ENCODE results near the gene PROB1. TPM values are rescaled to one million over a fixed set of nuclear protein-coding genes. Genes with fewer than 3 reads are reported as not detected.

The PROB1 gene
- polyA plus RNA-seq, 1 donor from 2014 or later: 0.74 TPM

- Histone ChIP-seq H4K20me1 (ENCODE audit: insufficient read depth) (no peaks in the 10 kb centered on the region), H3K36me3 (ENCODE audit: insufficient read depth, low read length) (no peaks in the 10 kb centered on the region), H3F3A (ENCODE audit: insufficient read depth, low read length, poor library complexity, severe bottlenecking) (no peaks in the 10 kb centered on the region), H3K27me3 (ENCODE audit: insufficient read depth, low read depth, low read length) (peaks cover 50% of the 10 kb centered on the region), H3K4me2 (ENCODE audit: low read length) (no peak overlapping the region), H3K4me3 (ENCODE audit: low read length) (peak overlapping the region; percentile 55), H3K9ac (ENCODE audit: low read length) (peak overlapping the region; percentile 9), H3K27ac (ENCODE audit: low read length) (no peak overlapping the region), H3K9me2 (ENCODE audit: insufficient read depth, low read length) (no peaks in the 10 kb centered on the region), H3K9me3 (ENCODE audit: low read length) (no peaks in the 10 kb centered on the region), H3K79me2 (replicated peaks; ENCODE audit: insufficient read depth, low read length) (no peaks in the 10 kb centered on the region), H2AFZ (ENCODE audit: low read depth, low read length) (no peak overlapping the region)
- peak; percentile 46 for TF ChIP-seq CTCF (IDR thresholded peaks at IDR 0.05; ENCODE audit: poor library complexity, severe bottlenecking)
- no peak for TF ChIP-seq RAD21 (conservative IDR thresholded peaks at IDR 0.05)
Measured at GRCh38 chr5:139394123-139394653, 716 bp downstream of the PROB1 start.

GRCh38 chr5:139393497-139394122 lies 1.3 kb downstream of the PROB1 start:
- H3K9me3 ChIP-seq (ENCODE audit: low read length): no peaks in the 10 kb centered on the region
- no peak overlapping the region for H2AFZ ChIP-seq (ENCODE audit: low read depth, low read length)
- H3K36me3 ChIP-seq (ENCODE audit: insufficient read depth, low read length): no peaks in the 10 kb centered on the region
- no peaks in the 10 kb centered on the region for H3K79me2 ChIP-seq (replicated peaks; ENCODE audit: insufficient read depth, low read length)
- H3K27me3 ChIP-seq (ENCODE audit: insufficient read depth, low read depth, low read length): peaks cover 50% of the 10 kb centered on the region
- H3K27ac ChIP-seq (ENCODE audit: low read length): no peak overlapping the region
- H3K9me2 ChIP-seq (ENCODE audit: insufficient read depth, low read length): no peaks in the 10 kb centered on the region
- no peaks in the 10 kb centered on the region for H3F3A ChIP-seq (ENCODE audit: insufficient read depth, low read length, poor library complexity, severe bottlenecking)
- no peak for TF ChIP-seq REST (IDR thresholded peaks at IDR 0.05; ENCODE audit: borderline replicate concordance)
- TF ChIP-seq MXI1 (conservative IDR thresholded peaks at IDR 0.05; ENCODE audit: poor library complexity, severe bottlenecking): no peak
- TF ChIP-seq POLR2AphosphoS5 (IDR thresholded peaks at IDR 0.05): no peak
- TF ChIP-seq CTCF (IDR thresholded peaks at IDR 0.05; ENCODE audit: poor library complexity, severe bottlenecking): no peak
- no peak for TF ChIP-seq TAF1 (IDR thresholded peaks at IDR 0.05; ENCODE audit: low read depth)
- TF ChIP-seq EP300 (conservative IDR thresholded peaks at IDR 0.05; ENCODE audit: poor library complexity, severe bottlenecking): no peak
- TF ChIP-seq RAD21 (conservative IDR thresholded peaks at IDR 0.05): no peak
- TF ChIP-seq EZH2 (IDR thresholded peaks at IDR 0.05; ENCODE audit: borderline replicate concordance, insufficient read depth, low read length, poor library complexity, severe bottlenecking): no peak
- no peak for TF ChIP-seq SMC3 (conservative IDR thresholded peaks at IDR 0.05; ENCODE audit: poor library complexity)
- no peaks in the 10 kb centered on the region for H4K20me1 ChIP-seq (ENCODE audit: insufficient read depth)
- peak overlapping the region; percentile 9 for H3K9ac ChIP-seq (ENCODE audit: low read length)
- no peak overlapping the region for H3K4me2 ChIP-seq (ENCODE audit: low read length)
- peak overlapping the region; percentile 55 for H3K4me3 ChIP-seq (ENCODE audit: low read length)
